SK-N-SH treated with all-trans-retinoic acid at 6 μM for 48 hours (cell line): ENCODE results near the gene REEP1.

Experiments
- ARNTL ChIP-seq: fragments of 450-650 bp; formaldehyde crosslinking; IDR thresholded peaks from 2 replicates; pipeline ENCODE4 v1.5.0; 2020; ENCODE audit warnings: low read depth, mild to moderate bottlenecking, moderate library complexity, borderline replicate concordance
- OSR1 ChIP-seq: fragments of 250-450 bp; sonication (Bioruptor Pico); IDR thresholded peaks from 2 replicates; pipeline ENCODE4 v1.8.0; 2022; ENCODE audit warnings: moderate library complexity, mild to moderate bottlenecking, inconsistent platforms
- SNAI2 ChIP-seq: fragments of 250-450 bp; sonication (Bioruptor Pico); IDR thresholded peaks from 2 replicates; pipeline ENCODE4 v1.5.0; 2020; ENCODE audit warnings: mild to moderate bottlenecking, moderate library complexity
- ZFP3 ChIP-seq: fragments of 250-450 bp; sonication (Bioruptor Pico); IDR thresholded peaks from 2 replicates; pipeline ENCODE4 v1.5.0; 2020; ENCODE audit warnings: mild to moderate bottlenecking, moderate library complexity
- ZNF70 ChIP-seq: fragments of 450-650 bp; formaldehyde crosslinking; IDR thresholded peaks from 2 replicates; pipeline ENCODE4 v1.5.0; 2020; ENCODE audit warnings: mild to moderate bottlenecking, moderate library complexity
- ZNF8 ChIP-seq: fragments of 450-650 bp; formaldehyde crosslinking; IDR thresholded peaks from 2 replicates; pipeline ENCODE4 v1.5.0; 2020; ENCODE audit warnings: mild to moderate bottlenecking, moderate library complexity
- TF ChIP-seq, protein P1 (sequence below): fragments of 250-450 bp; sonication (Bioruptor Pico); IDR thresholded peaks from 2 replicates; pipeline ENCODE4 v1.8.0; 2020; ENCODE audit warnings: mild to moderate bottlenecking, moderate library complexity, borderline replicate concordance
- TF ChIP-seq, protein P2 (sequence below): fragments of 250-450 bp; sonication (Bioruptor Pico); IDR thresholded peaks from 2 replicates; pipeline ENCODE4 v1.5.0; 2020; ENCODE audit warnings: mild to moderate bottlenecking, moderate library complexity

DNA sequence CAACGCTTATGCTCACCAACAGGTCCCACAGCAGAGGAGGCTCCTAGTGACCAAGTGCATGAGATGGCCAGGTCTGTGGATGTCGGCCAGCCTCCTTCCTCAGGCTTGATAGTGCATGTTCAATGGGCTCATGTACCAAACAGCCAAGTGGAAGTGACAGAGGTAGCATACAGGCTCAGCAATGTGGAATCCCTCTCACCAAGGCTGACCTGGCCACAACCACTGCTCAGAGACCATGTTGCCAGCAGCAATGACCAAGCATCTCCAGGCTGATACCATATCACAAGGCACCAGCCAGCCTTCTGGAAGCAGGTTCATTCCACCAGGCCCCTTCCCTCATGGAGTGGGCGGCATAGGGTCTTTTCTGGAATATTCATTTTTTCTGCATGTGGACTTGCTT is 61.5 kb downstream of the REEP1 start:
- TF ChIP-seq ZNF70 (CRISPR knock-in tag) (no peak), SNAI2 (CRISPR knock-in tag) (no peak), ZNF8 (CRISPR knock-in tag) (no peak), ZFP3 (no peak), OSR1 (CRISPR knock-in tag) (no peak), ARNTL (no peak)
- TF ChIP-seq, protein P1, sequence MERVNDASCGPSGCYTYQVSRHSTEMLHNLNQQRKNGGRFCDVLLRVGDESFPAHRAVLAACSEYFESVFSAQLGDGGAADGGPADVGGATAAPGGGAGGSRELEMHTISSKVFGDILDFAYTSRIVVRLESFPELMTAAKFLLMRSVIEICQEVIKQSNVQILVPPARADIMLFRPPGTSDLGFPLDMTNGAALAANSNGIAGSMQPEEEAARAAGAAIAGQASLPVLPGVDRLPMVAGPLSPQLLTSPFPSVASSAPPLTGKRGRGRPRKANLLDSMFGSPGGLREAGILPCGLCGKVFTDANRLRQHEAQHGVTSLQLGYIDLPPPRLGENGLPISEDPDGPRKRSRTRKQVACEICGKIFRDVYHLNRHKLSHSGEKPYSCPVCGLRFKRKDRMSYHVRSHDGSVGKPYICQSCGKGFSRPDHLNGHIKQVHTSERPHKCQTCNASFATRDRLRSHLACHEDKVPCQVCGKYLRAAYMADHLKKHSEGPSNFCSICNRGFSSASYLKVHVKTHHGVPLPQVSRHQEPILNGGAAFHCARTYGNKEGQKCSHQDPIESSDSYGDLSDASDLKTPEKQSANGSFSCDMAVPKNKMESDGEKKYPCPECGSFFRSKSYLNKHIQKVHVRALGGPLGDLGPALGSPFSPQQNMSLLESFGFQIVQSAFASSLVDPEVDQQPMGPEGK (CRISPR knock-in tag) = no peak
- TF ChIP-seq, protein P2, sequence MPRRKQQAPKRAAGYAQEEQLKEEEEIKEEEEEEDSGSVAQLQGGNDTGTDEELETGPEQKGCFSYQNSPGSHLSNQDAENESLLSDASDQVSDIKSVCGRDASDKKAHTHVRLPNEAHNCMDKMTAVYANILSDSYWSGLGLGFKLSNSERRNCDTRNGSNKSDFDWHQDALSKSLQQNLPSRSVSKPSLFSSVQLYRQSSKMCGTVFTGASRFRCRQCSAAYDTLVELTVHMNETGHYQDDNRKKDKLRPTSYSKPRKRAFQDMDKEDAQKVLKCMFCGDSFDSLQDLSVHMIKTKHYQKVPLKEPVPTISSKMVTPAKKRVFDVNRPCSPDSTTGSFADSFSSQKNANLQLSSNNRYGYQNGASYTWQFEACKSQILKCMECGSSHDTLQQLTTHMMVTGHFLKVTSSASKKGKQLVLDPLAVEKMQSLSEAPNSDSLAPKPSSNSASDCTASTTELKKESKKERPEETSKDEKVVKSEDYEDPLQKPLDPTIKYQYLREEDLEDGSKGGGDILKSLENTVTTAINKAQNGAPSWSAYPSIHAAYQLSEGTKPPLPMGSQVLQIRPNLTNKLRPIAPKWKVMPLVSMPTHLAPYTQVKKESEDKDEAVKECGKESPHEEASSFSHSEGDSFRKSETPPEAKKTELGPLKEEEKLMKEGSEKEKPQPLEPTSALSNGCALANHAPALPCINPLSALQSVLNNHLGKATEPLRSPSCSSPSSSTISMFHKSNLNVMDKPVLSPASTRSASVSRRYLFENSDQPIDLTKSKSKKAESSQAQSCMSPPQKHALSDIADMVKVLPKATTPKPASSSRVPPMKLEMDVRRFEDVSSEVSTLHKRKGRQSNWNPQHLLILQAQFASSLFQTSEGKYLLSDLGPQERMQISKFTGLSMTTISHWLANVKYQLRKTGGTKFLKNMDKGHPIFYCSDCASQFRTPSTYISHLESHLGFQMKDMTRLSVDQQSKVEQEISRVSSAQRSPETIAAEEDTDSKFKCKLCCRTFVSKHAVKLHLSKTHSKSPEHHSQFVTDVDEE (CRISPR knock-in tag) = no peak
